ENCODE data around the gene ANKRD27.
A peak's percentile ranks its signal among the peaks of the same experiment; 100 is the strongest.
"Not testable (repeated sequence)": the region's sequence is repeated elsewhere in the genome, so short reads cannot be mapped to it uniquely, and the experiment has no call there.

Gene ANKRD27

DNA sequence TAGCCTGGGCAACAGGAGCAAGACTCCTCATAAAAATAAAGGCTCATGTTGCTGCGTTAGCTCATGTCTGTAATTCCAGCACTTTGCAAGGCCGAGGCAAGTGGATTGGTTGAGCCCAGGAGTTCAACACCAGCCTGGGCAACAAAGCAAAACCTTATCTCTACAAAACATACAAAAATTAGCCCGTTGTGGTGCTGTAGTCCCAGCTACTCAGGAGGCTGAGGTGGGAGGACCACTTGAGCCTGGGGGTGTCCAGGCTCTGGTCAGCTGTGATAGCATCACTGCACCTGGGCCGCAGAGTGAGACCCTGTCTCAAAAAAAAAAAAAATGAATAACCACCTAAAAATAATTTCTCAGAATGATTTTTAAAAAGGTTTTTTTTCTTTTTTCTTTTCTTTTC, 12.7 kb upstream of the ANKRD27 start:
- no peak for DNase-seq

DNA sequence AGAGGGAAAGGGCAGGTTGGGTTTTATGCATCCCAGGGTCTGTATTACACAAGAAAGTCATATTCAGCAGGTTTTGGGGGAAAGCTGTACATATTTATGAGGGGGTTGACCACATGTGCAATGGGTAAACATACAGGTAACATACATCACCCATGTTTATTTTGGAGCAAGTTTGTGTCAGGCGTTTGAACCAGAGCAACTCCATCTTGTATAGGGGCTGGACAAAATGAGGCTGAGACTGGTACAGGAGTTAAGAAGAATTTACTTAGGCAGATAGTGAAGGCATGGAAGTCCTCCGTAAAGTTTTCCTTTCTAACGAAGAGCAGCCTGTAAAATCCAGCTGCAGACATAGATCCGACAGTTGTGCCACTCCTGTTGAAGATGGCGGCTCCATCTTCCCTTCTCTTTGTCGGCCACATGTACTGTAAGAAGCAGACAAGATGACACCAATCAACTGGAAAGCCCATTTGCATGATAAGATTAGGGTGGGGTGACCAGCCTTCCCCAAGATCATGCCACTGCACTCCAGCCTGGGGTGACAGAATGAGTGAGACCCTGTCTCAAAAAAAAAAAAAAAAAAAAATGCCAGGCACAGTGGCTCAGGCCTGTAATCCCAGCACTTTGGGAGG, 12.0 kb upstream of the ANKRD27 start:
- DNase-seq, result no peak

- no peak for DNase-seq
These were observed 7.3 kb upstream of the ANKRD27 start for GRCh38 chr19:32682317-32682716.

GRCh38 chr19:32680986-32681385, 6.0 kb upstream of the ANKRD27 start:
- DNase-seq, result no peak

- DNase-seq, result peak; percentile 75
These were observed 2.7 kb upstream of the ANKRD27 start for GRCh38 chr19:32677657-32678056.

GRCh38 chr19:32676895-32677359, 1.9 kb upstream of the ANKRD27 start:
- DNase-seq, result peak; percentile 51

DNA sequence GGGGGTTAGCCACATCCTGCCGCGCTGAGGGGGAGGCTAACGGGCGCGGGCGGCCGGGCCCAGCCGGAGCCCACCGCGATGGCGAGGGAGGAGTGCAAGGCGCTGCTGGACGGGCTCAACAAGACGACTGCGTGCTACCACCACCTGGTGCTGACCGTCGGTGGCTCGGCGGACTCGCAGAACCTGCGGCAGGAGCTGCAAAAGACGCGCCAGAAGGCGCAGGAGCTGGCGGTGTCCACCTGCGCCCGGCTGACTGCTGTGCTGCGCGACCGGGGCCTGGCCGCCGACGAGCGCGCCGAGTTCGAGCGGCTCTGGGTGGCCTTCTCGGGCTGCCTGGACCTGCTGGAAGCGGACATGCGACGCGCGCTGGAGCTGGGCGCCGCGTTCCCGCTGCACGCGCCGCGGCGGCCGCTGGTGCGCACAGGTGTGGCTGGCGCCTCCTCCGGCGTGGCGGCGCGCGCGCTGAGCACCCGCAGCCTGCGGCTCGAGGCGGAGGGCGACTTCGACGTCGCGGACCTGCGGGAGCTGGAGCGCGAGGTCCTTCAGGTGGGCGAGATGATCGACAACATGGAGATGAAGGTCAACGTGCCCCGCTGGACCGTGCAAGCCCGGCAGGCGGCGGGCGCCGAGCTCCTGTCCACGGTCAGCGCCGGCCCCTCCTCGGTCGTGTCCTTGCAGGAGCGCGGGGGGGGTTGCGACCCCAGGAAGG, 1.4 kb upstream of the ANKRD27 start:
- DNase-seq, result peak; percentile 59

DNA sequence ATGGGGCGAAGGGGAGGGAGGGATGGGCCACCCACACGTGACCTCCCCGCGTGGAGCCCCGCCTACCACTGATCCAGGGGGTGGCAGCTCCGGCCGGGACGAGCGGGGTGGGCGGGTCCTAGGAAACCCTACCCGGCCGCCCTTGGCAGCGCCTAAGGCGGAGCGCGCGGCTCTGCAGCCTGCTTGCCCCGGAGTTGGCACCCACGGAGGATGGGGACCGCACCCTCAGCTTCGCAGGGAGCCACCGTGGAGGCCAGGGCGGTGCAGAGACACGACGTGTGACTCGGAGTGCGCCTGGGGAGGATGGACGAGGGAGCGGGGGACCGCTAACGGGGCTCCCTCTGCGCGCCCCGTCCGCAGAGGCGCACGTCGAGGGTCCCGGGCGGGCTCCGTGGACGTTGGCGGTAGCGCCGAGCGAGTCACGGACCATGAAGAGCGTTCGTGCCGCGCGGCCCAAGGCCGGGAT, 773 bp upstream of the ANKRD27 start, which contains the start of gene RGS9BP:
Gene RGS9BP (plus strand): TSS at position 129 of the 466 bp plus-strand sequence. CDS start 416 bp downstream, outside the sequence.
- peak; percentile 73 for DNase-seq

DNA sequence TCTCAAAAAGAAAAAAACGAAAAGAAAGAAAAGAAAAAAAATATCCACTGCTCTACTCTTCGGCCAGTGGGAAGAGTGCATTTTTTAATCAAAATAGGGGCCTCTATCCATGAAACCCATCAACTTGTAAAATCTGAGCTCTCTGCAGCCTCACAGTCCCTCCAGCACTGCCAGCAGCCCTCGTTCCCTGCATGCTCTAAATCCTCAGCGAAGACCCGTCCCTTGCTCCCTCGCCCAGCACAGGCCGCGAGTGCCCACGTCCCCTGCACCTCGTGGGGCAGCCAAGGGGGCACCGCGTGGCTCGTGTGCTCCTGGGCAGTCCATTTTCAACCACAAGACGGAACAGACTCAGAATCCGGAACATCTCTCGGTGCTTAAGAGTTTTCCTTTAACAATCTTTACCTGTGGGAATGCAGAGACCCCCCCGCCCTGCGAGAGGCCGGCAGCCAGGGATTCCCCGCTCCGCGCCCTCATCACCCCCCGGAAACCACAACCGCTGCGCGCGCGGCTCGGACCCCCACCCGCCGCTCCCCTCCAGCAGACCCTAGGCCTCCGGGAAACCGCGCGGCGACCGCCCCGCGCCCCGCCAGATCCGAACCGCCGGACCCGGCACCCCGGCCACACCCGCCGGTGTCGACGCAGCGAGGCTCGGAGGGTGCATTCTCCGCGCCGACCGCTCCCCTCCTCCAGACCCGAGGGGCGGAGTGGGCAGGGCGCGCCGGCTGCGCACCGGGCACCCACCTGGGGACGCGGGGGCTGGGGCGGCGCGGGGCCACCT, 638 bp downstream of the ANKRD27 start:
- DNase-seq, result peak; percentile 50

- no peak for DNase-seq
These were observed 1.4 kb downstream of the ANKRD27 start for GRCh38 chr19:32673573-32673972.

- peak; percentile 39 for DNase-seq
These were observed 2.1 kb downstream of the ANKRD27 start for GRCh38 chr19:32672841-32673240.

- DNase-seq, result no peak
These were observed 2.9 kb downstream of the ANKRD27 start for GRCh38 chr19:32671883-32672593.

DNA sequence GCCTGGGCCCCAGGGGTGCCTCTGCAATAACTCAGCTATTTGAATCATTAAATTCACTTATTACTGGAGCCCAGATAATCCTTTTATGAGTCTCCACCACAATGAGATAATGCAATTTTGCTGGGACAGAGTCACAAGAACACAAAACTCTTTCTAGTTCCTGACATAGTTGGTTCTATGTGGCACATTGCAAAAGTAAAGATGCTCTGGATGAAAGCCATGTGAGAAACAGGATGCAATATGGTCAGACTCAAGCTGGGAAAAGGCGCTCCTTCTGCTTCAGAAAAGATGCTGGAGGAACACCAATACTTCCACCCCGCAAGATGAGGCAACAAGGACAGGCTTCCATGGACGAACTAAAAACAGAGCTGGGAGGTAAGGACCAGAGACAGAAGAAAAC, 5.7 kb downstream of the ANKRD27 start:
- no peak for DNase-seq

- DNase-seq, result no peak
These were observed 8.9 kb downstream of the ANKRD27 start for GRCh38 chr19:32666084-32666483.

GRCh38 chr19:32662186-32662585, 12.8 kb downstream of the ANKRD27 start:
- DNase-seq, result no peak

- no peak for DNase-seq
These were observed 13.7 kb downstream of the ANKRD27 start for GRCh38 chr19:32661318-32661717.

DNA sequence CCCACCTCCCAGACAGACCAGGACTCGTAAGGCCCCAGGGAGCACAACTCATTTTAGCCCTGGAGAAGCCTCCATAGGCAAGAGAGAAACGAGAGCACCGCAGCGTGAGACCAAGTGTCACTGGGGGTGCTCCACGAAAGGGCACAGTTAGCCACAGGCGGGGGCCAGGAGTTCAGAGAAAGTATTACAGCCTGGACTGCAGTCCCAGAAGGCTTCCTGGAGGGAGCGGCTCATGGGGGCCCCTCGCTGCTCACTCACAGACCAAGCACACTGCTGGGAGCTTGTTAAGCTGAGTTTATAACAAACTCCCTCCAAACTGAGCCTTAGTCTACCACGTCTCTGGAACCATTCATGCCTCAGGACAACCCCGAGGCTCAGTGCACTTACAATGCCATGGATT, 16.5 kb downstream of the ANKRD27 start:
- DNase-seq, result no peak

- DNase-seq, result no peak
These were observed 16.9 kb downstream of the ANKRD27 start for GRCh38 chr19:32658075-32658474.

- DNase-seq, result not testable (repeated sequence)
These were observed 18.6 kb downstream of the ANKRD27 start for GRCh38 chr19:32656379-32656778.

DNA sequence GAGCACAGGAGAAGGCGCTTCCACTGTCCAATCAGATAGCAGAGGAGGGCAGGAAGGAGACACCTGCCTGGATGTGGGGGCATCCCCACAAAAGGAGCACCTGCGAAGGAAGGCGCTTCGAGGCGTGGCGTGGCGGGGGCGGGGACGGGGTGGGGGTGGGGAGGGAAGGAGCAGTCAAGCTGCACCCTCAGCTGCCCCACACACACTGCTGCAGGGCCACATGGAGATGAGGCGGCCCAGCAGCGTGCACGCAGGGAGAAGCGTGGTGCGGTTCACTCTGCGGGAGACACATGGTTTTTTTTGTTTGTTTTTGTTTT, 21.4 kb downstream of the ANKRD27 start:
- DNase-seq, result no peak

- peak; percentile 29 for DNase-seq
These were observed 21.9 kb downstream of the ANKRD27 start for GRCh38 chr19:32652894-32653598.

- not testable (repeated sequence) for DNase-seq
These were observed 22.6 kb downstream of the ANKRD27 start for GRCh38 chr19:32652331-32652730.
